Measurements from ENCODE around the gene SLC26A5.

DNA sequence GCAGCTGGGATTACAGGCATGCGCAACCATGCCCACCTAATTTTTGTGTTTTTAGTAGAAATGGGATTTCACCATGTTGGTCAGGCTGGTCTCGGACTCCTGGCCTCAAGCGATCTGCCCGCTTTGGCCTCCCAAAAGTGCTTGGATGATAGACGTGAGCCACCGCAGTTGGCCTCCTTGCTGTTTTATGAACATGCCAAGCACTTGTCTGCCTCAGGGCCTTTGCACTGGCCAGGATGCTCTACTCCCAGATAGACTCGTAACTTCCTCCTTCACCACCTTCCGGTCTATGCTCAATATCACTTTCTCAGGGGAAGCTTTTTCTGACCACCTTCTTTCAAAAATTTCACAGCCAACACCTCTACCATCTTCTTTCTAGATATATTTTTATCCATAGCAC is 6.3 kb downstream of the SLC26A5 start:
- TF ChIP-seq, protein P1, sequence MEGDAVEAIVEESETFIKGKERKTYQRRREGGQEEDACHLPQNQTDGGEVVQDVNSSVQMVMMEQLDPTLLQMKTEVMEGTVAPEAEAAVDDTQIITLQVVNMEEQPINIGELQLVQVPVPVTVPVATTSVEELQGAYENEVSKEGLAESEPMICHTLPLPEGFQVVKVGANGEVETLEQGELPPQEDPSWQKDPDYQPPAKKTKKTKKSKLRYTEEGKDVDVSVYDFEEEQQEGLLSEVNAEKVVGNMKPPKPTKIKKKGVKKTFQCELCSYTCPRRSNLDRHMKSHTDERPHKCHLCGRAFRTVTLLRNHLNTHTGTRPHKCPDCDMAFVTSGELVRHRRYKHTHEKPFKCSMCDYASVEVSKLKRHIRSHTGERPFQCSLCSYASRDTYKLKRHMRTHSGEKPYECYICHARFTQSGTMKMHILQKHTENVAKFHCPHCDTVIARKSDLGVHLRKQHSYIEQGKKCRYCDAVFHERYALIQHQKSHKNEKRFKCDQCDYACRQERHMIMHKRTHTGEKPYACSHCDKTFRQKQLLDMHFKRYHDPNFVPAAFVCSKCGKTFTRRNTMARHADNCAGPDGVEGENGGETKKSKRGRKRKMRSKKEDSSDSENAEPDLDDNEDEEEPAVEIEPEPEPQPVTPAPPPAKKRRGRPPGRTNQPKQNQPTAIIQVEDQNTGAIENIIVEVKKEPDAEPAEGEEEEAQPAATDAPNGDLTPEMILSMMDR (IDR thresholded peaks at IDR 0.05; ENCODE audit: low read depth, low read length): no peak
- no peak for TF ChIP-seq POLR2A (IDR thresholded peaks at IDR 0.05; ENCODE audit: extremely low read depth, insufficient read length)
- TF ChIP-seq MAX (IDR thresholded peaks at IDR 0.05; ENCODE audit: low read depth, low read length): no peak
